Liver (tissue), 9 donors: ENCODE measurements around the gene LRRC46. TPM values are rescaled to one million over a fixed set of nuclear protein-coding genes. Genes with fewer than 3 reads are reported as not detected.

Experiments used
- DNase-seq: peaks from one replicate; pipeline ENCODE4 v3.0.0-alpha.2; 2017; ENCODE audit warnings: low spot score
- H3K27ac ChIP-seq, 2 donors: one replicate each; pipeline ENCODE4 v1.7.0; 2013; ENCODE audit warnings: inconsistent platforms in 2 of 2, low read length in 2 of 2, control low read depth in 1 of 2, low read depth in 1 of 2, mild to moderate bottlenecking in 1 of 2
- H3K27me3 ChIP-seq, 4 donors: one replicate each; pipeline versions ENCODE4 v1.6.1 to v1.7.0; 2013; ENCODE audit warnings: low read length in 3 of 4, inconsistent platforms in 1 of 4, mild to moderate bottlenecking in 1 of 4, moderate library complexity in 1 of 4; ENCODE audit not compliant: control insufficient read depth in 4 of 4, insufficient read depth in 4 of 4
- H3K36me3 ChIP-seq, 4 donors: one replicate each; pipeline versions ENCODE4 v1.6.1 to v1.7.0; 2013; ENCODE audit warnings: low read length in 3 of 4, mild to moderate bottlenecking in 3 of 4, low read depth in 1 of 4, moderate library complexity in 1 of 4; ENCODE audit not compliant: control insufficient read depth in 4 of 4, insufficient read depth in 3 of 4
- H3K4me1 ChIP-seq, 4 donors: one replicate each; pipeline versions ENCODE4 v1.6.1 to v1.7.0; 2013; ENCODE audit warnings: low read length in 3 of 4, mild to moderate bottlenecking in 3 of 4, moderate library complexity in 1 of 4; ENCODE audit not compliant: control insufficient read depth in 4 of 4, insufficient read depth in 4 of 4
- H3K4me3 ChIP-seq, 3 donors: one replicate each; pipeline versions ENCODE4 v1.6.1 to v1.7.0; 2013; ENCODE audit warnings: low read length in 3 of 3, control low read depth in 1 of 3, low read depth in 1 of 3, mild to moderate bottlenecking in 1 of 3
- H3K9ac ChIP-seq, 2 donors: one replicate each; pipeline ENCODE4 v1.7.0; 2013; ENCODE audit warnings: low read length in 2 of 2, mild to moderate bottlenecking in 2 of 2, moderate library complexity in 2 of 2, control low read depth in 1 of 2, low read depth in 1 of 2
- H3K9me3 ChIP-seq, 4 donors: one replicate each; pipeline versions ENCODE4 v1.6.1 to v1.7.0; 2013; ENCODE audit warnings: low read length in 3 of 4; ENCODE audit not compliant: control insufficient read depth in 4 of 4
- ATF3 ChIP-seq: IDR thresholded peaks from 2 replicates; pipeline ENCODE4 v1.6.1; 2016; ENCODE audit warnings: antibody characterized with exemption
- CTCF ChIP-seq: fragments of 150-350 bp; IDR thresholded peaks from 2 replicates; pipeline ENCODE4 v1.5.1; 2017; ENCODE audit warnings: improper control_type of control experiment, low read depth, low read length; ENCODE audit not compliant: missing input control
- EGR1 ChIP-seq, 2 donors: IDR thresholded peaks; 2 replicates each; pipeline ENCODE4 v1.6.1; 2016 to 2018; ENCODE audit warnings: antibody characterized with exemption in 2 of 2, low read depth in 2 of 2
- FOXA1 ChIP-seq: IDR thresholded peaks from 2 replicates; pipeline ENCODE4 v1.6.1; 2016; ENCODE audit warnings: antibody characterized with exemption
- FOXA2 ChIP-seq: IDR thresholded peaks from 2 replicates; pipeline ENCODE4 v1.6.1; 2016; ENCODE audit warnings: antibody characterized with exemption
- GABPA ChIP-seq, 2 donors: IDR thresholded peaks in 1 of 2; conservative IDR thresholded peaks in 1 of 2; 2 replicates each; pipeline ENCODE4 v1.6.1; 2016; ENCODE audit warnings: antibody characterized with exemption in 2 of 2, mild to moderate bottlenecking in 1 of 2, moderate library complexity in 1 of 2
- HNF4A ChIP-seq, 2 donors: conservative IDR thresholded peaks; 2 replicates each; pipeline ENCODE4 v1.6.1; 2016; ENCODE audit warnings: antibody characterized with exemption in 2 of 2, mild to moderate bottlenecking in 2 of 2
- HNF4G ChIP-seq: IDR thresholded peaks from 2 replicates; pipeline ENCODE4 v1.6.1; 2016; ENCODE audit warnings: antibody characterized with exemption
- JUND ChIP-seq, 2 donors: IDR thresholded peaks; 2 replicates each; pipeline ENCODE4 v1.6.1; 2016; ENCODE audit warnings: antibody characterized with exemption in 2 of 2
- NR2F2 ChIP-seq: IDR thresholded peaks from 2 replicates; pipeline ENCODE4 v1.6.1; 2016; ENCODE audit warnings: antibody characterized with exemption
- RAD21 ChIP-seq, 2 donors: IDR thresholded peaks; 2 replicates each; pipeline ENCODE4 v1.6.1; 2016; ENCODE audit warnings: antibody characterized with exemption in 2 of 2, mild to moderate bottlenecking in 2 of 2
- REST ChIP-seq: IDR thresholded peaks from 2 replicates; pipeline ENCODE4 v1.6.1; 2016; ENCODE audit warnings: antibody characterized with exemption, mild to moderate bottlenecking
- RXRA ChIP-seq, 2 donors: IDR thresholded peaks; 2 replicates each; pipeline ENCODE4 v1.6.1; 2017 to 2018; ENCODE audit warnings: antibody characterized with exemption in 2 of 2, mild to moderate bottlenecking in 1 of 2
- SP1 ChIP-seq: IDR thresholded peaks from 2 replicates; pipeline ENCODE4 v1.6.1; 2018; ENCODE audit warnings: antibody characterized with exemption, mild to moderate bottlenecking
- TAF1 ChIP-seq: conservative IDR thresholded peaks from 2 replicates; pipeline ENCODE4 v1.6.1; 2016; ENCODE audit warnings: antibody characterized with exemption, mild to moderate bottlenecking
- YY1 ChIP-seq: IDR thresholded peaks from 2 replicates; pipeline ENCODE4 v1.6.1; 2016; ENCODE audit warnings: antibody characterized with exemption, mild to moderate bottlenecking
- ZBTB33 ChIP-seq: IDR thresholded peaks from 2 replicates; pipeline ENCODE4 v1.6.1; 2016; ENCODE audit warnings: antibody characterized with exemption
- WGBS: extraction: QIAGEN DNeasy Blood & Tissue Kit; methylation state at CpG from one replicate; pipeline ENCODE4 v1.1.7; 2013; 5-methylcytosine and 5-hydroxymethylcytosine counted together
- polyA plus RNA-seq, 2 donors: library from polyadenylated mRNA; stranded (reverse) in 1 of 2; unstranded in 1 of 2; fragments of 200-250 nt in 1 of 2; fragments of >200 nt in 1 of 2; fragmentation: Nextera tagmentation in 1 of 2; extraction: Ambion mirVana in 1 of 2; gene quantifications; one replicate each; pipeline versions ENCODE4 v1.2.1 to v1.2.3, GENCODE V29; 2013 to 2015
- total RNA-seq, 2 donors: library from RNA; depleted of rRNA; stranded (reverse); fragments of >200 nt; gene quantifications; one replicate each; pipeline ENCODE4 v1.2.3, GENCODE V29; 2014
- TF ChIP-seq, protein P1 (sequence below): IDR thresholded peaks from 2 replicates; pipeline ENCODE4 v1.6.1; 2016; ENCODE audit warnings: antibody characterized with exemption
- donor health status: healthy.
- donor health status: healthy.
- donor health status: healthy.
- donor health status: healthy.
- donor health status: healthy.

LRRC46 gene
- total and polyA plus RNA-seq, 4 donors: under 0.01 to 0.43 (median 0.32) TPM

DNA sequence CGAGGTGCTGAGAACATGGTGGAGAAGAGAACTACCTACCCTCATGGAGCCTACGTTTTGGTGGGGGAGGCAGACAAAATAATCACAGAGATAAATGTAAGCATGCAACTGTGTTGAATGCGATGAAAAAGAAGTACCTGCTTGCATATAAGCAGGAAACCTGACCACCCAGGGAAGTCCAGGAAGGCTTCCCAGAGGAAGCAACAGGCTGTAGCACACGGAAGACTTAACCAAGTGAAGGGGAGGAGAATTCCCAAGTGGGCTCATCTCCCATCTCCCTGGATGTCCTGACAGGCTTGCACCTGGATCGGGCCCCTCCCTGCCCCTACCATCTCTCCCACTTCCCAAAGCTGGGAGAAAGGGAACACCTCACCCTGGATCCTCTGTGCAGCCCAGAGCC, 7.6 kb downstream of the LRRC46 start:
- 94% methylated on average over 5 of the region's 5 CpGs for WGBS
- no peak for DNase-seq
- Histone ChIP-seq H3K4me1 (peaks cover 8 to 37% (median 27%) of the 10 kb centered on the region in 4 donors), H3K27ac (no peak overlapping the region), H3K36me3 (peaks cover 0 to 15% (median 4%) of the 10 kb centered on the region in 4 donors), H3K27me3 (no peaks in the 10 kb centered on the region), H3K9ac (no peak overlapping the region), H3K9me3 (no peaks in the 10 kb centered on the region), H3K4me3 (no peak overlapping the region)
- TF ChIP-seq FOXA1: no peak
- TF ChIP-seq FOXA2: no peak
- TF ChIP-seq YY1: no peak
- TF ChIP-seq, protein P1, sequence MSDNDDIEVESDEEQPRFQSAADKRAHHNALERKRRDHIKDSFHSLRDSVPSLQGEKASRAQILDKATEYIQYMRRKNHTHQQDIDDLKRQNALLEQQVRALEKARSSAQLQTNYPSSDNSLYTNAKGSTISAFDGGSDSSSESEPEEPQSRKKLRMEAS: no peak
- TF ChIP-seq EGR1 (IDR thresholded peaks at IDR 0.05; ENCODE audit: low read depth in 2 of 2): no peak
- TF ChIP-seq NR2F2: no peak
- no peak for TF ChIP-seq ATF3
- no peak for TF ChIP-seq HNF4A (conservative IDR thresholded peaks at IDR 0.05)
- TF ChIP-seq RAD21 (IDR thresholded peaks at IDR 0.05): no peak
- TF ChIP-seq RXRA (IDR thresholded peaks at IDR 0.05): no peak
- no peak for TF ChIP-seq JUND (IDR thresholded peaks at IDR 0.05)
- no peak for TF ChIP-seq GABPA (IDR thresholded peaks at IDR 0.05 in 1 of 2, conservative IDR thresholded peaks at IDR 0.05 in 1 of 2)
- no peak for TF ChIP-seq SP1
- TF ChIP-seq ZBTB33: no peak
- TF ChIP-seq HNF4G: no peak
- no peak for TF ChIP-seq TAF1
- no peak for TF ChIP-seq CTCF
- no peak for TF ChIP-seq REST
